RWPE1 (cell line): ENCODE results near the gene CAMK2B.

Experiments
- CTCF ChIA-PET: fragments of 350-600 bp; sonication (Branson Sonifier 250); formaldehyde crosslinking; extraction: SDS; loops from one replicate; lab custom pipeline; 2021; lab: Yijun Ruan, JAX
- POLR2A ChIA-PET: fragments of 400-600 bp; formaldehyde crosslinking; extraction: SDS; loops from one replicate; lab custom pipeline; 2020; ENCODE audit warnings: antibody characterized with exemption; ENCODE audit not compliant: low non-redundant PET; lab: Yijun Ruan, JAX
- DNase-seq: peaks from one replicate; pipeline ENCODE4 v3.0.0; 2012; ENCODE audit warnings: low spot score
- H3K27ac ChIP-seq: fragments of 450-650 bp; 2 replicates; pipeline ENCODE4 v1.5.1; 2017
- TF ChIP-seq, protein P1 (sequence below): fragments of 450-650 bp; conservative IDR thresholded peaks from 2 replicates; pipeline ENCODE4 v1.5.1; 2017; ENCODE audit warnings: low read depth, mild to moderate bottlenecking

The CAMK2B gene

GRCh38 chr7:44322631-44323363, 2.6 kb downstream of the CAMK2B start:
- CTCF ChIA-PET: interaction anchor here (1.1 kb wide), 1 partner anchor 82 kb away, joined by 5 read pairs; no protein-coding TSS in a partner anchor
- no peak for DNase-seq
- TF ChIP-seq, protein P1, sequence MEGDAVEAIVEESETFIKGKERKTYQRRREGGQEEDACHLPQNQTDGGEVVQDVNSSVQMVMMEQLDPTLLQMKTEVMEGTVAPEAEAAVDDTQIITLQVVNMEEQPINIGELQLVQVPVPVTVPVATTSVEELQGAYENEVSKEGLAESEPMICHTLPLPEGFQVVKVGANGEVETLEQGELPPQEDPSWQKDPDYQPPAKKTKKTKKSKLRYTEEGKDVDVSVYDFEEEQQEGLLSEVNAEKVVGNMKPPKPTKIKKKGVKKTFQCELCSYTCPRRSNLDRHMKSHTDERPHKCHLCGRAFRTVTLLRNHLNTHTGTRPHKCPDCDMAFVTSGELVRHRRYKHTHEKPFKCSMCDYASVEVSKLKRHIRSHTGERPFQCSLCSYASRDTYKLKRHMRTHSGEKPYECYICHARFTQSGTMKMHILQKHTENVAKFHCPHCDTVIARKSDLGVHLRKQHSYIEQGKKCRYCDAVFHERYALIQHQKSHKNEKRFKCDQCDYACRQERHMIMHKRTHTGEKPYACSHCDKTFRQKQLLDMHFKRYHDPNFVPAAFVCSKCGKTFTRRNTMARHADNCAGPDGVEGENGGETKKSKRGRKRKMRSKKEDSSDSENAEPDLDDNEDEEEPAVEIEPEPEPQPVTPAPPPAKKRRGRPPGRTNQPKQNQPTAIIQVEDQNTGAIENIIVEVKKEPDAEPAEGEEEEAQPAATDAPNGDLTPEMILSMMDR: no peak
- POLR2A ChIA-PET: no interaction called here
- H3K27ac ChIP-seq: peak overlapping the region; percentile 45

GRCh38 chr7:44321796-44322195, 3.6 kb downstream of the CAMK2B start:
- CTCF ChIA-PET: no interaction called here
- TF ChIP-seq, protein P1: no peak
- no peak overlapping the region for H3K27ac ChIP-seq
- POLR2A ChIA-PET: no interaction called here
- no peak for DNase-seq

- TF ChIP-seq, protein P1: no peak
- ChIA-PET POLR2A (no interaction called here), CTCF (no interaction called here)
- DNase-seq: no peak
- no peak overlapping the region; the same call in 1 of the 2 replicates for H3K27ac ChIP-seq
Measured at GRCh38 chr7:44320794-44321371, 4.5 kb downstream of the CAMK2B start.

- ChIA-PET CTCF (no interaction called here), POLR2A (no interaction called here)
- no peak overlapping the region for H3K27ac ChIP-seq
- DNase-seq: no peak
- TF ChIP-seq, protein P1: no peak
Measured at GRCh38 chr7:44320141-44320540, 5.3 kb downstream of the CAMK2B start.

GRCh38 chr7:44318332-44318731, 7.1 kb downstream of the CAMK2B start:
- TF ChIP-seq, protein P1: no peak
- no peak overlapping the region for H3K27ac ChIP-seq
- CTCF ChIA-PET: interaction anchor here (0.6 kb wide), 1 partner anchor 487 kb away, joined by 3 read pairs; no protein-coding TSS in a partner anchor
- DNase-seq: no peak
- POLR2A ChIA-PET: no interaction called here

- H3K27ac ChIP-seq: no peak overlapping the region
- ChIA-PET POLR2A (no interaction called here), CTCF (interaction anchor here (0.6 kb wide), 2 partner anchors 45 to 65 kb away, joined by 4 to 5 read pairs; no protein-coding TSS in a partner anchor)
- TF ChIP-seq, protein P1: no peak
- DNase-seq: no peak
Measured at GRCh38 chr7:44315301-44315903, 10.0 kb downstream of the CAMK2B start.
